Measurements from ENCODE around the gene HDAC10.

DNA sequence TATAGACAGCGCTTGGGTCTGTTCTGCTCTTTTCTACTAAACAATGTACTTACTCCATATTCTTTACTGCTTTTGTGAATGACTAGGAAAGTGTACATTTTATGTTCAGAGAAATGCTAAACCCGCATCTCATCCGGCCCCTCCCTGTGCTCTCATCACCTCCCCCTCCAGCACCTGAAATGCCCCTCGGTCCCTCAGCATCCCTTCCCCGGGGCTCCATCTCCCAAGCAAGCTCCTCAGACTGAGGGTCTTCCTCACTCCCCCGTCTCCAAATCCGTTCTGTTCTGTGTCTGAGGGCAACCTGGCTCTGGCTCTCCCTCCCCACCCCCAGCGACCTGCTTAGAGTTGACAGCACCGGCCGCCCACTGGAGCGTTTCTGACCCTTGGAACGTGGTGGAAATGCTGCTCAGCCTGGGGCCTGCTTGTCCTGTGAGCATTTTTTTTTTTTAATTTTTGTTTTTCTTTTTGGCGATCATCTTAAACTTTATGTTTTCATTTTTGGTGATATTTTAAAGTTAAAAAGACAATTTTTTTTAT, 48.9 kb downstream of the HDAC10 start:
- TF ChIP-seq POLR2AphosphoS5 (IDR thresholded peaks at IDR 0.05; ENCODE audit: low read depth, low read length), result no peak
- TF ChIP-seq SPI1 (IDR thresholded peaks at IDR 0.05; ENCODE audit: low read depth, low read length), result no peak
- no peak for TF ChIP-seq POLR2A (IDR thresholded peaks at IDR 0.05; ENCODE audit: low read depth, low read length)
